Measurements from ENCODE around the gene COG8. TPM values are rescaled to one million over a fixed set of nuclear protein-coding genes. Genes with fewer than 3 reads are reported as not detected.

The COG8 gene
- 14.3 TPM for polyA plus RNA-seq (2012; ENCODE audit: low read depth, missing spikeins)

- FAIRE-seq (peak; percentile 89), DNase-seq (ENCODE audit: insufficient read length, low spot score) (peak; percentile 88)
- peak; percentile 53 for TF ChIP-seq SPI1 (IDR thresholded peaks at IDR 0.05; ENCODE audit: low read depth, low read length)
- TF ChIP-seq POU2F2 (IDR thresholded peaks at IDR 0.05; ENCODE audit: low read depth, low read length), result peak; percentile 48; the same call in 1 of the 2 replicates
- peak; percentile 94 for TF ChIP-seq POLR2A (IDR thresholded peaks at IDR 0.05; ENCODE audit: low read depth, low read length)
- TF ChIP-seq PAX5 (IDR thresholded peaks at IDR 0.05; ENCODE audit: insufficient read depth, low read length, severe bottlenecking), result no peak
- peak; percentile 94 for TF ChIP-seq TAF1 (IDR thresholded peaks at IDR 0.05; ENCODE audit: low read depth, low read length)
- TF ChIP-seq POLR2AphosphoS5 (IDR thresholded peaks at IDR 0.05; ENCODE audit: low read depth, low read length), result peak; percentile 89
Observed at GRCh38 chr16:69339289-69340094, at the start of gene COG8, which contains the start of gene NIP7. Gene COG8 (minus strand): TSS chr16:69339564. CDS start chr16:69339552, 12 bp downstream. Gene NIP7 (plus strand): TSS chr16:69339772. CDS start chr16:69339830, 58 bp downstream.

GRCh38 chr16:69386596-69386995 is 47.2 kb upstream of the COG8 start:
- no peak for DNase-seq (ENCODE audit: insufficient read length, low spot score)
- TF ChIP-seq POU2F2 (IDR thresholded peaks at IDR 0.05; ENCODE audit: low read depth, low read length), result no peak
- no peak for FAIRE-seq

- FAIRE-seq (no peak), DNase-seq (ENCODE audit: insufficient read length, low spot score) (no peak)
- TF ChIP-seq POU2F2 (IDR thresholded peaks at IDR 0.05; ENCODE audit: low read depth, low read length) (no peak), PAX5 (IDR thresholded peaks at IDR 0.05; ENCODE audit: insufficient read depth, low read length, severe bottlenecking) (no peak), SPI1 (IDR thresholded peaks at IDR 0.05; ENCODE audit: low read depth, low read length) (no peak), POLR2AphosphoS5 (IDR thresholded peaks at IDR 0.05; ENCODE audit: low read depth, low read length) (no peak), POLR2A (IDR thresholded peaks at IDR 0.05; ENCODE audit: low read depth, low read length) (no peak), TAF1 (IDR thresholded peaks at IDR 0.05; ENCODE audit: low read depth, low read length) (no peak)
Observed at GRCh38 chr16:69384974-69385373, 45.6 kb upstream of the COG8 start.

- TF ChIP-seq POU2F2 (IDR thresholded peaks at IDR 0.05; ENCODE audit: low read depth, low read length), result no peak
- no peak for TF ChIP-seq POLR2A (IDR thresholded peaks at IDR 0.05; ENCODE audit: low read depth, low read length)
- TF ChIP-seq PAX5 (IDR thresholded peaks at IDR 0.05; ENCODE audit: insufficient read depth, low read length, severe bottlenecking), result no peak
- no peak for TF ChIP-seq SPI1 (IDR thresholded peaks at IDR 0.05; ENCODE audit: low read depth, low read length)
- FAIRE-seq, result no peak
- no peak for DNase-seq (ENCODE audit: insufficient read length, low spot score)
Observed at GRCh38 chr16:69382421-69382820, 43.1 kb upstream of the COG8 start.

GRCh38 chr16:69381231-69381630 is 41.9 kb upstream of the COG8 start:
- TF ChIP-seq SPI1 (IDR thresholded peaks at IDR 0.05; ENCODE audit: low read depth, low read length), result no peak
- TF ChIP-seq POU2F2 (IDR thresholded peaks at IDR 0.05; ENCODE audit: low read depth, low read length), result no peak
- no peak for TF ChIP-seq POLR2A (IDR thresholded peaks at IDR 0.05; ENCODE audit: low read depth, low read length)
- no peak for TF ChIP-seq POLR2AphosphoS5 (IDR thresholded peaks at IDR 0.05; ENCODE audit: low read depth, low read length)
- no peak for TF ChIP-seq TAF1 (IDR thresholded peaks at IDR 0.05; ENCODE audit: low read depth, low read length)
- TF ChIP-seq PAX5 (IDR thresholded peaks at IDR 0.05; ENCODE audit: insufficient read depth, low read length, severe bottlenecking), result no peak
- no peak for FAIRE-seq
- DNase-seq (ENCODE audit: insufficient read length, low spot score), result no peak

GRCh38 chr16:69378760-69379159 is 39.4 kb upstream of the COG8 start:
- FAIRE-seq (no peak), DNase-seq (ENCODE audit: insufficient read length, low spot score) (no peak)
- no peak for TF ChIP-seq POLR2AphosphoS5 (IDR thresholded peaks at IDR 0.05; ENCODE audit: low read depth, low read length)
- no peak for TF ChIP-seq TAF1 (IDR thresholded peaks at IDR 0.05; ENCODE audit: low read depth, low read length)
- TF ChIP-seq PAX5 (IDR thresholded peaks at IDR 0.05; ENCODE audit: insufficient read depth, low read length, severe bottlenecking), result no peak
- TF ChIP-seq POLR2A (IDR thresholded peaks at IDR 0.05; ENCODE audit: low read depth, low read length), result no peak
- no peak for TF ChIP-seq SPI1 (IDR thresholded peaks at IDR 0.05; ENCODE audit: low read depth, low read length)
- TF ChIP-seq POU2F2 (IDR thresholded peaks at IDR 0.05; ENCODE audit: low read depth, low read length), result no peak

- FAIRE-seq (no peak), DNase-seq (ENCODE audit: insufficient read length, low spot score) (no peak)
- TF ChIP-seq TAF1 (IDR thresholded peaks at IDR 0.05; ENCODE audit: low read depth, low read length) (no peak), POLR2A (IDR thresholded peaks at IDR 0.05; ENCODE audit: low read depth, low read length) (no peak), SPI1 (IDR thresholded peaks at IDR 0.05; ENCODE audit: low read depth, low read length) (no peak), POLR2AphosphoS5 (IDR thresholded peaks at IDR 0.05; ENCODE audit: low read depth, low read length) (0 out of 2 replicates have a peak, but pooled peaks have one; percentile 29), PAX5 (IDR thresholded peaks at IDR 0.05; ENCODE audit: insufficient read depth, low read length, severe bottlenecking) (no peak), POU2F2 (IDR thresholded peaks at IDR 0.05; ENCODE audit: low read depth, low read length) (no peak)
Observed at GRCh38 chr16:69378036-69378435, 38.7 kb upstream of the COG8 start.

- DNase-seq (ENCODE audit: insufficient read length, low spot score) (no peak), FAIRE-seq (no peak)
Observed at GRCh38 chr16:69376393-69377059, 37.2 kb upstream of the COG8 start.

GRCh38 chr16:69373019-69373418 is 33.7 kb upstream of the COG8 start:
- no peak for TF ChIP-seq TAF1 (IDR thresholded peaks at IDR 0.05; ENCODE audit: low read depth, low read length)
- no peak for TF ChIP-seq POLR2AphosphoS5 (IDR thresholded peaks at IDR 0.05; ENCODE audit: low read depth, low read length)
- no peak for TF ChIP-seq PAX5 (IDR thresholded peaks at IDR 0.05; ENCODE audit: insufficient read depth, low read length, severe bottlenecking)
- no peak for TF ChIP-seq POLR2A (IDR thresholded peaks at IDR 0.05; ENCODE audit: low read depth, low read length)
- no peak for TF ChIP-seq POU2F2 (IDR thresholded peaks at IDR 0.05; ENCODE audit: low read depth, low read length)
- no peak for TF ChIP-seq SPI1 (IDR thresholded peaks at IDR 0.05; ENCODE audit: low read depth, low read length)

More at GRCh38 chr16:69376393-69377059, 37.2 kb upstream of the COG8 start:
- TF ChIP-seq PAX5 (IDR thresholded peaks at IDR 0.05; ENCODE audit: insufficient read depth, low read length, severe bottlenecking) (no peak), POU2F2 (IDR thresholded peaks at IDR 0.05; ENCODE audit: low read depth, low read length) (no peak), SPI1 (IDR thresholded peaks at IDR 0.05; ENCODE audit: low read depth, low read length) (no peak), TAF1 (IDR thresholded peaks at IDR 0.05; ENCODE audit: low read depth, low read length) (no peak)

More at GRCh38 chr16:69373019-69373418, 33.7 kb upstream of the COG8 start:
- no peak for DNase-seq (ENCODE audit: insufficient read length, low spot score)
- FAIRE-seq, result no peak

Data from GM12891 (cell line).